ENCODE results near the gene ELP5.

ELP5 gene

GRCh38 chr17:7248796-7249195, 3.2 kb upstream of the ELP5 start:
- TF ChIP-seq CTCF (IDR thresholded peaks at IDR 0.05; ENCODE audit: low read depth, low read length, missing control alignments), result no peak
- Histone ChIP-seq H3K36me3 (replicated peaks) (peaks cover 27% of the 10 kb centered on the region), H3K27me3 (replicated peaks) (no peaks in the 10 kb centered on the region), H3K4me3 (ENCODE audit: low read depth, low read length) (no peak overlapping the region), H3K27ac (no peak overlapping the region)
- no peak for DNase-seq
- in situ Hi-C loops (cut with HindIII; ENCODE audit: low pct_ligation_motif_present, low sequenced_read_pairs), result no loop called here

- TF ChIP-seq CTCF (IDR thresholded peaks at IDR 0.05; ENCODE audit: low read depth, low read length, missing control alignments), result no peak
- H3K27ac ChIP-seq, result no peak overlapping the region
- in situ Hi-C loops (cut with HindIII; ENCODE audit: low pct_ligation_motif_present, low sequenced_read_pairs), result no loop called here
These were observed 2.8 kb upstream of the ELP5 start for GRCh38 chr17:7249214-7249613.

DNA sequence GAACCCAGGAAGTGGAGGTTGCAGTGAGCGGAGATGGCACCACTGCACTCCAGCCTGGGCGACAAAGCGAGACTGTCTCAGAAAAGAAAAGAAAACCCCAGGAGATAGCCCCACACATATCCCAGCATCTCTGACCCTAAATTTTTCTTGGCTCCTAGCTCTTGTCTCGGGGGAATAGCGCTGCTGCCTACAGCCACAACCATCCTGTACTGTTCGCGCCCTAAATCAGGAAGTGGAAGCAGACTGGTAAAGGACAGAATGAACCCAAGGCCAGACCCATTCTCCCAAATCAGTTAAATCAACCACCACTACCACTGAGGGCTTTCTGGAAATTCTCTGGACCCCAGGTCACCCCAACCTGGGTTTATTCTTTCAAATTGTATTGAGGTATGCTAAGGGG, 2.2 kb upstream of the ELP5 start:
- H3K4me3 ChIP-seq (ENCODE audit: low read depth, low read length), result peak overlapping the region; percentile 81
- H3K27ac ChIP-seq, result no peak overlapping the region
- DNase-seq, result no peak
- no peaks in the 10 kb centered on the region for H3K27me3 ChIP-seq (replicated peaks)
- TF ChIP-seq CTCF (IDR thresholded peaks at IDR 0.05; ENCODE audit: low read depth, low read length, missing control alignments), result no peak
- in situ Hi-C loops (cut with HindIII; ENCODE audit: low pct_ligation_motif_present, low sequenced_read_pairs), result no loop called here
- peaks cover 25% of the 10 kb centered on the region for H3K36me3 ChIP-seq (replicated peaks)

More at GRCh38 chr17:7249214-7249613, 2.8 kb upstream of the ELP5 start:
- no peaks in the 10 kb centered on the region for H3K27me3 ChIP-seq (replicated peaks)
- no peak overlapping the region for H3K4me3 ChIP-seq (ENCODE audit: low read depth, low read length)
- DNase-seq, result no peak
- peaks cover 26% of the 10 kb centered on the region for H3K36me3 ChIP-seq (replicated peaks)

GRCh38 chr17:7250695-7251627, 1.1 kb upstream of the ELP5 start:
- TF ChIP-seq CTCF (IDR thresholded peaks at IDR 0.05; ENCODE audit: low read depth, low read length, missing control alignments), result no peak
- peaks cover 27% of the 10 kb centered on the region for H3K36me3 ChIP-seq (replicated peaks)
- in situ Hi-C loops (cut with HindIII; ENCODE audit: low pct_ligation_motif_present, low sequenced_read_pairs), result no loop called here
- H3K27ac ChIP-seq, result peak overlapping the region; percentile 99
- no peak for DNase-seq
- no peaks in the 10 kb centered on the region for H3K27me3 ChIP-seq (replicated peaks)
- H3K4me3 ChIP-seq (ENCODE audit: low read depth, low read length), result peak overlapping the region; percentile 81

GRCh38 chr17:7251661-7252175, 297 bp upstream of the ELP5 start, which contains the start of gene CTDNEP1:
Gene CTDNEP1, minus strand, starts transcription at chr17:7251734. Its CDS starts 438 bp downstream, at chr17:7251296.
- in situ Hi-C loops (cut with HindIII; ENCODE audit: low pct_ligation_motif_present, low sequenced_read_pairs), result no loop called here
- H3K36me3 ChIP-seq (replicated peaks), result peaks cover 23% of the 10 kb centered on the region
- DNase-seq, result peak; percentile 99
- no peak for TF ChIP-seq CTCF (IDR thresholded peaks at IDR 0.05; ENCODE audit: low read depth, low read length, missing control alignments)
- H3K4me3 ChIP-seq (ENCODE audit: low read depth, low read length), result peak within 1 kb of the TSS; percentile 94
- H3K27ac ChIP-seq, result peak within 1 kb of the TSS; percentile 99
- no peaks in the 10 kb centered on the region for H3K27me3 ChIP-seq (replicated peaks)

All from brain microvascular endothelial cell (primary cell).